NCI-H1436 (cell line): Measurements from ENCODE around the gene FIP1L1.

ENCODE experiments used
- DNase-seq: peaks from one replicate; lab custom pipeline; 2025; lab: John Stamatoyannopoulos, UW

The FIP1L1 gene

GRCh38 chr4:53501561-53501960 is 124.1 kb downstream of the FIP1L1 start:
- DNase-seq = no peak

GRCh38 chr4:53502094-53502493 is 124.7 kb downstream of the FIP1L1 start:
- no peak for DNase-seq

DNA sequence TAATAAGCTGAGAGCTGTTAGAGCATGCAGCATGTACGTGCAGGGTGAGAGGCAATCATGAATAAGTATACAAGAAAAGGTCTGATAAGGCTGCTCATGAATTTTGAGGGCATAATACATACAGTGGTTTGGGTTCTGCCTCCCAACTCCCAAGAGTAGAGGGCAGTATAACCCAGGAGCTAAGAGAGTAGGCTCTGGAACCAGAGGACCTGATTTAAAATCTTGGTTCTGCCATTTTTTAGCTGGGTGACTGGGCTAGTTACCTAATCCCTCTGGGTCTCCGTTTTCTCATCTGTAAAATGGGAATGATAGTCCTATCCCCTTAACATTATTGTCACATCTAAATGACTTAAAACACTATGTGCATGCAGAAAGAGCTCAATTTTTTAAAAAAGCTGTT is 128.5 kb downstream of the FIP1L1 start:
- no peak for DNase-seq

DNA sequence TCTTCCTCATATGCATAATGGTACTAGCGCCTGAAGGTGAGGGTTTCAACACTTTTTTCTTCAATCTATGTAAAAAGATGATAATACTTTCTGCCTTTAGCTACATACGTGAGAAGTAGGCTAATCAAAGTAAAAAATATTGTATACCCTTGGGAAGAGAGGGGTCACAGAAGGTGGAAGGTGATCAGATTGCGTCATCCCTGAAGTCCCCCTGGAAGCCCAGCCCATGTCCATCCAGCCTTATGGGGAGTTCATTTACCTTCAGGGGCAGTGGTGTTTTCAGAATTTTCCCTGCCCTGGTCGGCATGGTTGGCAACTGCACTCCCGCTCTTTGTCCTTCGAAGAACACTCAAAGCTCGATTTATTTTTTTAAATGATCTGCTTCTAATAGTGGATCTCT is 129.6 kb downstream of the FIP1L1 start:
- no peak for DNase-seq

GRCh38 chr4:53507671-53508286 is 130.3 kb downstream of the FIP1L1 start:
- no peak for DNase-seq

- no peak for DNase-seq
These were observed 131.0 kb downstream of the FIP1L1 start for GRCh38 chr4:53508446-53508845.

- no peak for DNase-seq
These were observed 132.9 kb downstream of the FIP1L1 start for GRCh38 chr4:53510321-53510720.
